Measurements from ENCODE around the gene ARHGEF12.
A peak's percentile ranks its signal among the peaks of the same experiment; 100 is the strongest.

The ARHGEF12 gene

GRCh38 chr11:120505801-120506425, 169.7 kb downstream of the ARHGEF12 start:
- DNase-seq = no peak

- DNase-seq = no peak
These were observed 173.3 kb downstream of the ARHGEF12 start for GRCh38 chr11:120509346-120510053.

DNA sequence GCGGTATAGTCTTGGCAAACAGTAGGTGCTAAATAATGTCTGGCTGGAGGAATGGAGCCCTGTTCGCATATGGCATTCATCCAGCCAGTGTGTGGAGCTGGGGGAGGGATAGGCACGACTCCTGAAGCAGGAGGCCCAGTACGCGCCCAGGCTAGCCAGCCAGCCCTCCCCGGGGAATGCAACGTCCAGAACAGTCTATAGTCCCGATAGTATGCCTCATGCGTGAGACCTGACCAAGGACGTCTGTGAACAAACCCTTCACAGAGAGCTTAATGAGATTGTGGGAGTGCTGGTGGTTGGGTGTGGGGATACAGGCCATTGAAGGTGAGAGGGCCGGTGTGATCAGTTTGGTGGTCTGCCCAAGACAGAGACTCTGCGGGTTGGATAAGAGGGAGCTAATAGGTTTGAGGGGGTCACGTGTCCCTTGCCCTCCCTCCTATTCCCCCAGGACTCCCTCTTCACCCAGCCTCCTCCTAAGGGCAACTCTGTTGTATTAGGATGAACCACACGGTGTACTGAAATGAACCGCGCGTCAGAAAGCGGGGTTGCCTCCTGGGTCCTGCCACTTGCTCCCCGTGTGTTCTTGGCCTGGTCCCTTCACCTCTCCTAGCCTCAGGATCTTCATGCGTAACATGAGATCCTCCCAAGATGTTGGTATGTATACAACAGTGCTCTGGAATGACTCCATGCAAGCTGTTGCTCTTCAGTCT, 174.3 kb downstream of the ARHGEF12 start:
- no peak for DNase-seq

- DNase-seq = peak; percentile 83
These were observed 175.1 kb downstream of the ARHGEF12 start, which contains the start of gene GRIK4 for GRCh38 chr11:120511116-120511819. Gene GRIK4, plus strand, starts transcription at chr11:120511748. Its CDS starts 148,571 bp downstream, at chr11:120660319.

- DNase-seq = peak; percentile 13
These were observed 175.9 kb downstream of the ARHGEF12 start for GRCh38 chr11:120511820-120512738.

GRCh38 chr11:120512739-120513435, 176.7 kb downstream of the ARHGEF12 start:
- DNase-seq = no peak

DNA sequence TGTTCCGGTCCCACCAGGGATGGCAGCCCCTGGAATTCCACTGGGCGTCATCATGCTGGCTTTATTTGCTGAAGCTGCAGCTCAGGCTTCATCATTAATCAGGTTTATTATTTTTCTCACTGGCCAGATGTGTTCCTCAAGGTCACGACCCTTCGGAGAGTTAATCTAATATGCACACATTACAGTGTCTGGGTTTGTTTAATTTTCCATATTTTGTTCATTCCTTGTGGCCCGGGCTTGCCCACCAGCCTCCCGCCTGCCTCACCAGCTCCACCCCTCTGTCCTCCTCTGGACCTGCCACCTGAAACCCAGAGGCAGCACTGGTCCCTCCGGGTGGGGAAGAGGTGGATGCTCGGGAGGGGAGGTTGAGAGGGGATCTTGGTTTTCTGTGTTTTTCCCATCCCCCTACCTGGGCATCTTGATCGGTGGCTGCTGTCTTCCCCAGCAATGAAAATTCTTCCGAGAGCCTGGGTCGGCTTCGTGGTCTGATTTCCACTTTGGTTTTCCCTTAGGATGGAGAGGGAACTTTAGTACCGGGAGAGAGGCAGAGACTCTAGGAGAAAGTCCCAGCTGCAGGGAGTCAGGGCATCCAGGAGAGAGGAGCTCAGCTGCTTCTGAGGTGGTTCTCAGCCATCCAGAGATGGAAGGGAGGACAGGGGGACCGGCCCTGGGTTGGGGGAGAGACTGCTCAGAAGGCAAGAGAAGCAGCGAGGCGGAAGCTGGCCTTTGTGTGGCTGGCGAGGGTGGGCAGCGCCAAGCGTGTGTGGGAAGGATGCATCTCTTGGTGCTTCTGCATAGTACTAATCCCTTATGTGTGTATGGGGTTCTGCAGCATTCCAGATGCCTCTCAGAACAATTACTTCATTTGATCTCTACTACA, 177.5 kb downstream of the ARHGEF12 start:
- no peak for DNase-seq

- DNase-seq = no peak
These were observed 178.4 kb downstream of the ARHGEF12 start for GRCh38 chr11:120514541-120515121.

GRCh38 chr11:120515186-120515723, 179.0 kb downstream of the ARHGEF12 start:
- DNase-seq = no peak

DNA sequence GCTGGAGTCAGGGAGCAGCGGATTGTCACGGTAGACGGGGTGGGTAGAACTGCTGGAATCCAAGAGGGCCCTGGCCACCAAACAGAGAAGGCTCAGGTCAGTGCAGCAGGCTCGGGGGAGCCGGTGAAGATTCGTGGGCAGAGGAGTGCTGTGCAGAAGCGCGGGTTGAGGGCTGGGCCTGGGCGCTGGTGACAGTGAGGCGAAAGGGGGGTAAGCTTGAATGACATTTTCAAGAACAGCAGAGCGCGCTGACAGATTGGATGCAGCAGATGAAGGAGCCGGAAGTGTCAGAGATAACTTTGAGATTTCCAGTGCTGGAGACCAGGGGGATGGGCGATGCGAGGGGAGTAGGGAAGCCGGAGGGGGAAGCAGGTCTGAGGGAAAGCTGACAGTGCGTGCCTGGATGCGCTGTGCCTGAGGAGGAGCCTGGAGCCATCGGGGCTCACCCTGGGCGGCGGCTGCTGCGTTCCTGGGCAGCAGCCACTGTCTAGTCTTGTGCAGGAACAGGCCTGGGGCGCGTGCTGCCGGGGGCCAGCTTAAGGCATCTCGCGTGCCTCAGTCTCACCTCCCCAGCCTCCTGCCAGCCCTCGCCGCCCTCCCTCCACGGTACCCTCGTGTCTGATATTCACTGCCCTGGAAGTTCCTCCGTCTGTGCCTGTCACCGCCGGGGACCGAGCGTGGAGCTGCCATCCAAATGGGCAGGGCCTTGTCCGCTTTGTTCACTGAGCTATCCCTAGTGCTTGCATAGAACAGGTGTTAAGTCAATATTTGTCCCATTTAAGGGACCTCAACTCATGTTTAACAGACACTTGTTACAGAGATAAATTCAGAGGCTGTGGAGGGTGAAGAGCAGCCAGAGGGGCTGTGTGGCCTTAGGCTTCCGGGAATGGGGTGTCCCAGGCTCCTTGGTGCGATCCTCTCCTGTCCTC, 180.5 kb downstream of the ARHGEF12 start:
- peak; percentile 86 for DNase-seq

GRCh38 chr11:120517390-120517761, 181.2 kb downstream of the ARHGEF12 start:
- no peak for DNase-seq

DNA sequence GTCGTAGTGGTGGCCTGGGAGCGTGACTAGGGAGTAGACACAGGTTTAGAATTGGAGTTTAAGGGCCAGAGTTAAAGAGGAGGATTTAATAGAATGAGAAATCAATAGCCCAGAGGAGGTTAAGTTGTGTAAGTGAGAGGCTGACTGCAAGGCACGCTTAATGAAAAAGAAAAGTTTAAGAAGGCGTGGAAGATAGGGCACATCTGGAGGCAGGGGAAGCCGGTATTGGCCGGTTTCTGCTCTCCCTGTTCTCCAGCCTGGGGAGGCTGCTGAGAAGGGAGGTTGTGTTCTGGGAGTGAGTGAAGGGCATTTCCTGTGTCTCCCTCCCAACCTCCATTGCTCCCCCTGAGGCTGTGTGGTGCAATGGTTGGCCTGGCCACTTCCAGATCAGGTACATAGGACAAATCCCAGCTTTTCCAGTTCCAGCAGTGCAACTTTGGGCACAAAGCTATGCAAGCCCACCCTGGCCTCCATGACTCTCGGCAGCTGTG, 181.6 kb downstream of the ARHGEF12 start:
- no peak for DNase-seq

DNA sequence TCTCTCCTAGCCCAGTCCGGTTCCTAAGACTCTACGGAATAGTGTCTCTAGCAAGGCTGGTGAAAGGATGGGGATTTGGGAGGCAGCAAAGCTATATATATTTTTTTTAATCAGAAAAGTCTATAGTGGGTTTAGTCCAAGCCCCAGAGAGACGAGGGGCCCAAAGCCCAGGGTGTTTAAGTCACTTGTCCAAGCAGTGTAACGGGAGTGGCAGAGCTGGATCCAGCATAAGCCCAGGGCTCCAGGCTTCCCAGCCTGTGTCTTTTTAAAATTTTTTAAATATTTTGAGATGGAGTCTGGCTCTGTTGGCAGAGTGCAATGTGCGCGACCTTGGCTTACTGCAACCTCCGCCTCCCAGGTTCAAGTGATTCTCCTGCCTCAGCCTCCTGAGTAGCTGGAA, 182.1 kb downstream of the ARHGEF12 start:
- DNase-seq = no peak

DNA sequence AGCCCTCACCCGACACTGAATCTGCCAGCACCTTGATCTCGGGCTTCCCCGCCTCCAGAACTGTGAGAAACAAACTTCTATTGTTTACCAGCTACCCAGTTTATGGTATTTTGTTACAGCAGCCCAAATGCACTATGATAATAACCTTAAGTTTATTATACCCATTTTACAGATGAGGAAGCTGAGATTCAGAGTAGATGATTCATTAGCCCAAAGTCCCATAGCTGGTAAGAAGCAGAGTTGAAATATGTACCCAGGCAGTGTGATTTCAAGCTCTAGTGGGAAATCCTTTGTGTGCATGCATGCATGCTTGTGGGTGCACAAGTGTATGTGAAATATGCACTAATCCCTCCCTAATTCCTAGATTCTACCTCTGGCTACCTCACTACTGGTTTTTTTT, 183.3 kb downstream of the ARHGEF12 start:
- no peak for DNase-seq

DNA sequence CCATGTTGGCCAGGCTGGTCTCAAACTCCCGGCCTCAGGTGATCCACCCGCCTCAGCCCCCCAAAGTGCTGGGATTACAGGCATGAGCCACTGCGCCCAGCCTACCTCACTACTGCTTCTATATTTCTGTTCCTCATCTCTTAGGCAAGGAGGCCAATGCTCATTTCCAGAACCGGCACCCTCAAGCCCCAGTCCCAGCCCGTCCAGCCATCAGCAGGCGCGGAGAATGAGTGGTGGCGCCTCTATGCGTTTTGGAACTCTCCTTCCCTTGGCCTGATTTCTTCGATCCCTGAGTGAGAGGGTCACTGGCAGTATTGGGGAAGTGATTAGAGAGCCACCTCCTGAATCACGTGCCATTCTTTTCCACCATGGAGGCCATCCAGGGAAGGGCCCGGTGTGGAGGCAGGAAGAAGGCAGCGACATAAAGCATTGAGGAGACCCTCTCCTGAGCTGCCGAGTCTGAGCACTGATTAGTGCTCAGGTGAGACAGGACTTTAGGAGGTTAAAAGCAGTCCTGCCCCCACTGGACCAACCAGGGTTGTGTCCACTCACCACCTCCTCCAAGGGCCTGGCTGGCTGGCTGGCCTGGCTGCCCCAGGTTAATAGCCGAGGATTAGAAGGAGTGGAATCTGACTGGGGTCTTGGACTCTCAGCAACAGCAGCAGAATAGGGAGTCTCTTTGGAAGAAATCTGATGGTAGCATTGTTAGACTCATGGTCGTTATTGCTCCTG, 184.0 kb downstream of the ARHGEF12 start:
- no peak for DNase-seq

- no peak for DNase-seq
These were observed 185.0 kb downstream of the ARHGEF12 start for GRCh38 chr11:120521176-120521575.

GRCh38 chr11:120522021-120522420, 185.8 kb downstream of the ARHGEF12 start:
- no peak for DNase-seq

DNA sequence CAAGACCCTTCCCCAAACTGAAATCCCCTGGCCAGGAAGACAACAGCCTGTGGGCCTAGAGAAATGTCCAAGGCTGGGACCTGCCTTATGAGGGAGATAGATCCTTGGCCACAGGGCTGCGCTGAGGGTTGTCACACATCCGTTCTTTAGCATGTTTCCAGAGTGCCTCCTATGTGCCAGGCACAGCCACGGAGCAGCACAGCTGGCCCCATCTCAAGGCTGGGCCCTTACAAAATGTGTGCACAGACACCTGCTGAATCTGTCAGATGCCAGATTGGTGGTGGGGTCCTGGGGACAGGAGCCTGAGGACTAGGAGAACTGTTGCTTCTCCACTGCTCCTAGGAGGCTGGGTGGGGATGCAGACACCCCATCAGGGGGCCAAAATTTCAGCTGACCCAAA, 186.5 kb downstream of the ARHGEF12 start:
- no peak for DNase-seq

Data from NCI-H82 (cell line).